H9 (cell line): Measurements from ENCODE around the gene OPTC. TPM values are rescaled to one million over a fixed set of nuclear protein-coding genes. Genes with fewer than 3 reads are reported as not detected.

Experiments
- DNase-seq: peaks from one replicate; pipeline ENCODE4 v3.0.0-alpha.2; 2017
- H2AFZ ChIP-seq: one replicate; pipeline ENCODE4 v1.6.1; 2013; ENCODE audit warnings: mild to moderate bottlenecking, low read length, control low read depth, moderate library complexity
- H2AK5ac ChIP-seq: 2 replicates; pipeline ENCODE4 v1.6.1; 2013; ENCODE audit warnings: low read length, control low read depth, mixed read lengths; ENCODE audit not compliant: insufficient read length
- H2BK120ac ChIP-seq: one replicate; pipeline ENCODE4 v1.6.1; 2013; ENCODE audit warnings: low read depth, mild to moderate bottlenecking, low read length, control low read depth, inconsistent platforms; ENCODE audit not compliant: poor library complexity, severe bottlenecking
- H2BK12ac ChIP-seq: 2 replicates; pipeline ENCODE4 v1.6.1; 2013; ENCODE audit warnings: low read length, control low read depth, mixed read lengths, low read depth; ENCODE audit not compliant: insufficient read length
- H2BK15ac ChIP-seq: 2 replicates; pipeline ENCODE4 v1.6.1; 2013; ENCODE audit warnings: low read depth, low read length, control low read depth
- H2BK20ac ChIP-seq: one replicate; pipeline ENCODE4 v1.6.1; 2013; ENCODE audit warnings: low read depth, mild to moderate bottlenecking, low read length, control low read depth, inconsistent platforms; ENCODE audit not compliant: poor library complexity, severe bottlenecking
- H2BK5ac ChIP-seq: 2 replicates; pipeline ENCODE4 v1.6.1; 2013; ENCODE audit warnings: low read length, control low read depth, mixed read lengths; ENCODE audit not compliant: insufficient read length
- H3K14ac ChIP-seq: 2 replicates; pipeline ENCODE4 v1.6.1; 2013; ENCODE audit warnings: low read length, control low read depth; ENCODE audit not compliant: insufficient read depth
- H3K18ac ChIP-seq: 2 replicates; pipeline ENCODE4 v1.6.1; 2013; ENCODE audit warnings: low read depth, mild to moderate bottlenecking, mixed read lengths, low read length, control low read depth; ENCODE audit not compliant: insufficient read length
- H3K23ac ChIP-seq: 2 replicates; pipeline ENCODE4 v1.6.1; 2013; ENCODE audit warnings: low read length, control low read depth, mixed read lengths, low read depth; ENCODE audit not compliant: insufficient read length
- H3K23me2 ChIP-seq: 2 replicates; pipeline ENCODE4 v1.6.1; 2013; ENCODE audit warnings: low read depth, mild to moderate bottlenecking, mixed read lengths, low read length, control low read depth; ENCODE audit not compliant: insufficient read length, poor library complexity, severe bottlenecking
- H3K27ac ChIP-seq: 2 replicates; pipeline ENCODE4 v1.5.1; 2013; ENCODE audit warnings: low read length, control low read depth, mixed read lengths, low read depth; ENCODE audit not compliant: insufficient read length
- H3K27me3 ChIP-seq: 2 replicates; pipeline ENCODE4 v1.6.1; 2013; ENCODE audit warnings: low read length, control low read depth, inconsistent platforms; ENCODE audit not compliant: insufficient read depth
- H3K4ac ChIP-seq: 2 replicates; pipeline ENCODE4 v1.6.1; 2013; ENCODE audit warnings: low read depth, mild to moderate bottlenecking, control low read depth, inconsistent platforms, low read length, moderate library complexity
- H3K4me1 ChIP-seq: 2 replicates; pipeline ENCODE4 v1.6.1; 2013; ENCODE audit warnings: low read length, control low read depth, inconsistent platforms; ENCODE audit not compliant: insufficient read depth
- H3K4me2 ChIP-seq: 2 replicates; pipeline ENCODE4 v1.6.1; 2013; ENCODE audit warnings: low read length, control low read depth, mixed read lengths; ENCODE audit not compliant: insufficient read length, insufficient read depth
- H3K56ac ChIP-seq: 2 replicates; pipeline ENCODE4 v1.6.1; 2013; ENCODE audit warnings: low read depth, mild to moderate bottlenecking, mixed read lengths, low read length, control low read depth; ENCODE audit not compliant: insufficient read length
- H3K79me1 ChIP-seq: 2 replicates; pipeline ENCODE4 v1.6.1; 2013; ENCODE audit warnings: low read depth, mild to moderate bottlenecking, moderate library complexity, low read length, control low read depth, inconsistent platforms; ENCODE audit not compliant: insufficient read depth, poor library complexity, severe bottlenecking
- H3K79me2 ChIP-seq: 2 replicates; pipeline ENCODE4 v1.6.1; 2013; ENCODE audit warnings: low read length, control low read depth, inconsistent platforms; ENCODE audit not compliant: insufficient read depth
- H3K9ac ChIP-seq: 2 replicates; pipeline ENCODE4 v1.6.1; 2013; ENCODE audit warnings: low read length, control low read depth, mixed read lengths; ENCODE audit not compliant: insufficient read length; ENCODE audit errors: extremely low read depth
- H3K9me3 ChIP-seq: one replicate; pipeline ENCODE4 v1.6.1; 2013; ENCODE audit warnings: low read depth, low read length, inconsistent platforms; ENCODE audit not compliant: control insufficient read depth
- H3T11ph ChIP-seq: one replicate; pipeline ENCODE4 v1.6.1; 2013; ENCODE audit warnings: mild to moderate bottlenecking, low read length, control low read depth, inconsistent platforms
- H4K20me1 ChIP-seq: one replicate; pipeline ENCODE4 v1.6.1; 2013; ENCODE audit not compliant: control insufficient read depth, insufficient read length, insufficient read depth
- H4K5ac ChIP-seq: 2 replicates; pipeline ENCODE4 v1.6.1; 2013; ENCODE audit warnings: low read depth, mild to moderate bottlenecking, mixed read lengths, low read length, control low read depth; ENCODE audit not compliant: insufficient read length
- H4K8ac ChIP-seq: replicated peaks from 2 replicates; pipeline ENCODE4 v1.6.1; 2013; ENCODE audit warnings: low read length, control low read depth, mixed read lengths, low read depth; ENCODE audit not compliant: insufficient read length
- H4K91ac ChIP-seq: 2 replicates; pipeline ENCODE4 v1.6.1; 2013; ENCODE audit warnings: low read depth, mild to moderate bottlenecking, moderate library complexity, mixed read lengths, low read length, control low read depth; ENCODE audit not compliant: insufficient read length
- H3K27ac Mint-ChIP-seq, 3 experiments: 2 replicates in 2 of 3; 3 replicates in 1 of 3; pipeline ENCODE4 v1.8.0; 2020 to 2021; ENCODE audit warnings: mixed read lengths in 3 of 3, mild to moderate bottlenecking in 1 of 3, moderate library complexity in 1 of 3
- H3K27me3 Mint-ChIP-seq: 2 replicates; pipeline ENCODE4 v1.8.0; 2021; ENCODE audit warnings: low read depth, mild to moderate bottlenecking, moderate library complexity, mixed read lengths
- H3K36me3 Mint-ChIP-seq, 3 experiments: 2 replicates in 2 of 3; 3 replicates in 1 of 3; pipeline ENCODE4 v1.8.0; 2020 to 2021; ENCODE audit warnings: low read depth in 3 of 3, mixed read lengths in 3 of 3; ENCODE audit not compliant: insufficient read depth in 1 of 3
- H3K4me1 Mint-ChIP-seq, 2 experiments: 2 replicates each; pipeline ENCODE4 v1.8.0; 2020; ENCODE audit warnings: mixed read lengths in 2 of 2
- H3K4me3 Mint-ChIP-seq, 2 experiments: 2 replicates in 1 of 2; 3 replicates in 1 of 2; pipeline ENCODE4 v1.8.0; 2020 to 2021; ENCODE audit warnings: mild to moderate bottlenecking in 2 of 2, mixed read lengths in 2 of 2, moderate library complexity in 1 of 2
- H3K9me3 Mint-ChIP-seq, 2 experiments: 2 replicates in 1 of 2; 3 replicates in 1 of 2; pipeline ENCODE4 v1.8.0; 2020; ENCODE audit warnings: mild to moderate bottlenecking in 2 of 2, mixed read lengths in 2 of 2, moderate library complexity in 1 of 2
- WGBS: extraction: QIAGEN DNeasy Blood & Tissue Kit; methylation state at CpG from one replicate; pipeline ENCODE4 v1.1.7; 2013; ENCODE audit warnings: missing lambda C conversion rate, low lambda C conversion rate, mixed read lengths; ENCODE audit not compliant: insufficient read length; ENCODE audit errors: extremely low coverage; 5-methylcytosine and 5-hydroxymethylcytosine counted together
- total RNA-seq: library from RNA; stranded (reverse); gene quantifications from 2 replicates; pipeline ENCODE4 v1.2.1, GENCODE V29; 2021
- TF ChIP-seq, protein P1 (sequence below): fragments of 200-600 bp; sonication (generic); conservative IDR thresholded peaks from 3 replicates; pipeline ENCODE4 v1.8.0; 2021; ENCODE audit warnings: antibody characterized with exemption, mild to moderate bottlenecking

The OPTC gene
- total RNA-seq, 1 experiment from 2014 or later = 1.1 TPM

DNA sequence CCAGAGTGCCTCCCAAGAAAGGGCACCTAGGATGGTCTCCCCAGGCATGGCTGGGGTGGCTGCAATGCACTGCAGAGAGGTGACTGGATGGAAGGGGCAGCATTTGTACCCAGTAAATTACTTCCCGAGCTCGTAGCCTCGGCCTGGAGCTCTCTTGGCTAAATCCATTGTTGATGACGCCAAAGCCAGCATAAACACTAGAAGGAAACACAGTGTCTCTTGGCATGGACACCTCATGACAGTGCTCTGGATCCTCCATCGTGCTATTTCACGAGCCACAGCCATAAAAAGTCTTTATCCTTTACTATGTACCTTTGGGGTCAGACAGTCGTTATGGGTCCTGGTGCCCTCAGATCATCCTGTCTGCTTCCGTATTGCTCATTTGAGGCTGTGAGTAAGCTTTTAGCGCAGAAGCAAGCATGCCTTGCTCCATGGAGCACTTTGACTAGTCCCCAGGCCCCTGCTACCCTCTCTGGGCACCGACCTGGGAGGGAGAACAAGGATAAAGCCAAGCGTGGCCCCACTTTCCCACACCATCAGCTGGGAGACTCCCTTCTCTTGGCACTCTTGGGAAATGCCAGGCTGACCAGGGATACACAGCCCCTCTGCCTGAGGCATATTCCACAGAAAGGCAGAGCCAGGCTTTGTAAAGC lies 28.7 kb upstream of the OPTC start:
- Histone ChIP-seq H4K20me1 (no peaks in the 10 kb centered on the region), H3K4me2 (no peak overlapping the region), H3K23me2 (no peaks in the 10 kb centered on the region), H3K79me2 (no peaks in the 10 kb centered on the region), H3K4ac (no peak overlapping the region), H3K23ac (no peak overlapping the region), H3K79me1 (no peaks in the 10 kb centered on the region), H2AFZ (no peak overlapping the region), H3K4me1 (peaks cover 4% of the 10 kb centered on the region; the same call in 1 of the 2 replicates), H4K5ac (no peak overlapping the region), H3T11ph (no peak overlapping the region), H2BK5ac (no peak overlapping the region), H4K8ac (no peak overlapping the region), H3K27me3 (no peaks in the 10 kb centered on the region), H2AK5ac (no peak overlapping the region), H3K9me3 (no peaks in the 10 kb centered on the region), H3K18ac (no peak overlapping the region), H3K27ac (no peak overlapping the region), H2BK15ac (no peak overlapping the region), H2BK120ac (no peak overlapping the region), H3K14ac (no peak overlapping the region), H4K91ac (no peak overlapping the region), H2BK20ac (no peak overlapping the region), H2BK12ac (no peak overlapping the region), H3K56ac (no peak overlapping the region), H3K9ac (no peak overlapping the region)
- Mint-ChIP-seq H3K9me3 (no peaks in the 10 kb centered on the region; a peak in 1 of 5 replicates), H3K4me1 (peaks cover 26 to 42% of the 10 kb centered on the region in 2 experiments), H3K4me3 (no peak overlapping the region), H3K27ac (no peak overlapping the region), H3K36me3 (no peaks in the 10 kb centered on the region), H3K27me3 (peaks cover 4% of the 10 kb centered on the region)
- DNase-seq = no peak
- no CpG with 5 or more reads among the region's 11 CpGs for WGBS
- TF ChIP-seq, protein P1, sequence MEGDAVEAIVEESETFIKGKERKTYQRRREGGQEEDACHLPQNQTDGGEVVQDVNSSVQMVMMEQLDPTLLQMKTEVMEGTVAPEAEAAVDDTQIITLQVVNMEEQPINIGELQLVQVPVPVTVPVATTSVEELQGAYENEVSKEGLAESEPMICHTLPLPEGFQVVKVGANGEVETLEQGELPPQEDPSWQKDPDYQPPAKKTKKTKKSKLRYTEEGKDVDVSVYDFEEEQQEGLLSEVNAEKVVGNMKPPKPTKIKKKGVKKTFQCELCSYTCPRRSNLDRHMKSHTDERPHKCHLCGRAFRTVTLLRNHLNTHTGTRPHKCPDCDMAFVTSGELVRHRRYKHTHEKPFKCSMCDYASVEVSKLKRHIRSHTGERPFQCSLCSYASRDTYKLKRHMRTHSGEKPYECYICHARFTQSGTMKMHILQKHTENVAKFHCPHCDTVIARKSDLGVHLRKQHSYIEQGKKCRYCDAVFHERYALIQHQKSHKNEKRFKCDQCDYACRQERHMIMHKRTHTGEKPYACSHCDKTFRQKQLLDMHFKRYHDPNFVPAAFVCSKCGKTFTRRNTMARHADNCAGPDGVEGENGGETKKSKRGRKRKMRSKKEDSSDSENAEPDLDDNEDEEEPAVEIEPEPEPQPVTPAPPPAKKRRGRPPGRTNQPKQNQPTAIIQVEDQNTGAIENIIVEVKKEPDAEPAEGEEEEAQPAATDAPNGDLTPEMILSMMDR = no peak
